ENCODE data around the gene SERP2.

The SERP2 gene

GRCh38 chr13:44413095-44413494 lies 39.5 kb downstream of the SERP2 start:
- DNase-seq, result no peak

- no peak for DNase-seq
Observed at GRCh38 chr13:44414716-44415115, 41.1 kb downstream of the SERP2 start.

GRCh38 chr13:44415815-44416214 lies 42.2 kb downstream of the SERP2 start:
- DNase-seq, result no peak

GRCh38 chr13:44416301-44416700 lies 42.7 kb downstream of the SERP2 start:
- DNase-seq, result no peak

GRCh38 chr13:44416744-44417143 lies 43.1 kb downstream of the SERP2 start:
- no peak for DNase-seq

GRCh38 chr13:44417446-44417845 lies 43.8 kb downstream of the SERP2 start:
- no peak for DNase-seq

GRCh38 chr13:44417876-44418275 lies 44.3 kb downstream of the SERP2 start:
- DNase-seq, result no peak

GRCh38 chr13:44420376-44421220 lies 47.0 kb downstream of the SERP2 start:
- no peak for DNase-seq

GRCh38 chr13:44421853-44422525 lies 48.4 kb downstream of the SERP2 start:
- DNase-seq, result no peak

GRCh38 chr13:44422755-44423643 lies 49.4 kb downstream of the SERP2 start:
- peak; percentile 56 to 69 for DNase-seq

GRCh38 chr13:44423824-44424223 lies 50.2 kb downstream of the SERP2 start:
- no peak for DNase-seq

- no peak for DNase-seq
Observed at GRCh38 chr13:44425041-44425814, 51.6 kb downstream of the SERP2 start.

- DNase-seq, result no peak
Observed at GRCh38 chr13:44425815-44426078, 52.1 kb downstream of the SERP2 start.

GRCh38 chr13:44426461-44426860 lies 52.8 kb downstream of the SERP2 start:
- no peak for DNase-seq

GRCh38 chr13:44429311-44429710 lies 55.7 kb downstream of the SERP2 start:
- no peak for DNase-seq

GRCh38 chr13:44431150-44431549 lies 57.5 kb downstream of the SERP2 start:
- DNase-seq, result no peak

- DNase-seq, result no peak
Observed at GRCh38 chr13:44432650-44433049, 59.0 kb downstream of the SERP2 start.

GRCh38 chr13:44433863-44434765 lies 60.5 kb downstream of the SERP2 start:
- no peak for DNase-seq

- no peak for DNase-seq
Observed at GRCh38 chr13:44434766-44435141, 61.1 kb downstream of the SERP2 start.

GRCh38 chr13:44435142-44435918 lies 61.7 kb downstream of the SERP2 start:
- peak; percentile 93 to 97 for DNase-seq

Measured in SHP77 (cell line).